ENCODE measurements around the gene OR9A4.

Gene OR9A4

DNA sequence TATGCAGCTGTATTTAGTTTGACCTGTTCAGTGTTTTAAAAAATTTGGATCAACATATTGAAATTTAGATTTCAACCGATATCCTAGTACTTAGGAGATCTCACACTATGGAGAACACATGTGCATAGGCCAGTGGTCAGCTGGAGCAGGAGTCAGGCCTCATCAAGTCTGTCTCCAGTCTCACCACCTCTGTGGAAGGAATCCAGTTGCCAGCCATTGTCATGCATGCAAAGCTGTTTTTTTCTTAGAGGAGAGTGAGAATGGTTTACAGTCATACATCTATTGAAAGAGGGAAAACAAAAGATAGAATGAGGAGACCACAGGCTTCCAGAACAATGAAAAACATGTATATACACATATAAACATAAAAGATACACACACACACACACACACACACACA lies 38.1 kb downstream of the OR9A4 start:
- TF ChIP-seq, protein P1, sequence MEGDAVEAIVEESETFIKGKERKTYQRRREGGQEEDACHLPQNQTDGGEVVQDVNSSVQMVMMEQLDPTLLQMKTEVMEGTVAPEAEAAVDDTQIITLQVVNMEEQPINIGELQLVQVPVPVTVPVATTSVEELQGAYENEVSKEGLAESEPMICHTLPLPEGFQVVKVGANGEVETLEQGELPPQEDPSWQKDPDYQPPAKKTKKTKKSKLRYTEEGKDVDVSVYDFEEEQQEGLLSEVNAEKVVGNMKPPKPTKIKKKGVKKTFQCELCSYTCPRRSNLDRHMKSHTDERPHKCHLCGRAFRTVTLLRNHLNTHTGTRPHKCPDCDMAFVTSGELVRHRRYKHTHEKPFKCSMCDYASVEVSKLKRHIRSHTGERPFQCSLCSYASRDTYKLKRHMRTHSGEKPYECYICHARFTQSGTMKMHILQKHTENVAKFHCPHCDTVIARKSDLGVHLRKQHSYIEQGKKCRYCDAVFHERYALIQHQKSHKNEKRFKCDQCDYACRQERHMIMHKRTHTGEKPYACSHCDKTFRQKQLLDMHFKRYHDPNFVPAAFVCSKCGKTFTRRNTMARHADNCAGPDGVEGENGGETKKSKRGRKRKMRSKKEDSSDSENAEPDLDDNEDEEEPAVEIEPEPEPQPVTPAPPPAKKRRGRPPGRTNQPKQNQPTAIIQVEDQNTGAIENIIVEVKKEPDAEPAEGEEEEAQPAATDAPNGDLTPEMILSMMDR (IDR thresholded peaks at IDR 0.05; ENCODE audit: extremely low read depth, missing control alignments): no peak
- no peak for DNase-seq (ENCODE audit: low spot score)

DNA sequence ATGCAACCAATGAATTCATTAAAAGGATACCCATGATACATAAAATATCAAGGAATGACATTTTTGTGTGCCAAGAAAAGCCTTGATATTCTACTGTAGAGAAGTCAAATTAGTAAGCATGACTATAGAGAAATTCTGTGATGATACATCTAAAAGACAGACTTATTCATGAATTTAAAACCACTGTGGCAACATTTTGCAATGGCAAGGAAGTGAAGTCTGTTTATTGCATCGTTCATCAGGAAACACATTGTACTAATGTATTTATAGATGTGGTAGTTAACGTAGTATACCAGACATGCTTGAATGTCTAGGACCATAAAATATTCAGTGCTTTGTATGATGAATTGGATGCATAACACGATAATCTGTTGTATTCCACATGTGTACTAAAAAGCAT lies 39.9 kb downstream of the OR9A4 start:
- TF ChIP-seq, protein P1 (IDR thresholded peaks at IDR 0.05; ENCODE audit: extremely low read depth, missing control alignments): no peak
- no peak for DNase-seq (ENCODE audit: low spot score)

DNA sequence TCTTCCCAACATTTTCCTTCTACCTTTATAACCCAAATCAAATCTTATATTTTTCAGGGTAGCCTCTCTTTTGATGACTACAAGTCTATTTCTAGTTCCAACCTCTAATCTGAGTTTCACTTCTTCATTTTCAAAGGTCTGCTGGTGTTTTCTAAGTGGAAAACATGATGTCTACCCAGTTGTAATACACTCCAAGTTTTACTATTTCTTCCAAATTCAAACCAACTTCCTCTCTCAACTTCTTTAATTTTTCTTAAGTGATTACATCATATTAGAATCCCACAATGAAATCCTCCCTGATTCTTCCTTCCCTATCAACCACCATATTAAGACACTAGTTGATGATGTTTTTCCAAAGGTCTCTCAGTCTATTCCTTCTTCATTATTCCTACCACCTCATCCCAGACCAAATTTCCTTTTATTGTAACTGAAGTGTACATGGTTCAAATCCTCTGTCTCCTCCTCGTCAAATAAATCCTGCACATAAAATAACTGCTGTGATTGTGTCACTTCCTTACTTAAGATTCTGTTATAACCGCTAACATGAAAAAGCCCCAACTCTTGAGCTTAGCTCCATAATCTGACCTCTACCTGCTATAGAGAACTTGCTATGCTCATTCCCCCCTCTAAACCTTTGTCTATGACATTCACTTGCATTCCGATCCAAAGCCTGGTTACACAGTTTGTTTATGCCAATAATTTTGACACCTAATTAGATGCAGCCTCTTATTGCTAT lies 44.7 kb downstream of the OR9A4 start:
- TF ChIP-seq, protein P1 (IDR thresholded peaks at IDR 0.05; ENCODE audit: extremely low read depth, missing control alignments): no peak
- peak; percentile 22 for DNase-seq (ENCODE audit: low spot score)

All from GM20000 (cell line).